Measurements from ENCODE around the gene CCNL1.

CCNL1 gene

DNA sequence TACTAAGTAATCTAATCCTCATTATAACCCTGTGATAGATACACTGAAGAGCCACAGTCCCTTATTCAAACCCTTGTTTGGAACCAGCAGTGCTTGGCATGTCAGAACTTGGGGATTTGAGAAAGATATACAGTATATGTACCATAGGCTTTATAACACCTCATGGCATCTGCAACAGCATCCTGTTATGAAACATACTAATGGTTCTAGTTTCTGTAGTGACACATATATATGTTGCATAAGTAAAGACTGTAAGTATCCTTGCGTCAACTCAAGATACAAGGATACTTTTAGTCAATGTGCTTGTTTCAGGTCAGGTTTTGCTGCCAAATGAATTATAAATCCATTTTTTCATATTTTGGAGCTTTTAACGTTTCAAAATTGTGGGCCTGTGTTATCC lies 58.5 kb downstream of the CCNL1 start:
- DNase-seq = no peak

DNA sequence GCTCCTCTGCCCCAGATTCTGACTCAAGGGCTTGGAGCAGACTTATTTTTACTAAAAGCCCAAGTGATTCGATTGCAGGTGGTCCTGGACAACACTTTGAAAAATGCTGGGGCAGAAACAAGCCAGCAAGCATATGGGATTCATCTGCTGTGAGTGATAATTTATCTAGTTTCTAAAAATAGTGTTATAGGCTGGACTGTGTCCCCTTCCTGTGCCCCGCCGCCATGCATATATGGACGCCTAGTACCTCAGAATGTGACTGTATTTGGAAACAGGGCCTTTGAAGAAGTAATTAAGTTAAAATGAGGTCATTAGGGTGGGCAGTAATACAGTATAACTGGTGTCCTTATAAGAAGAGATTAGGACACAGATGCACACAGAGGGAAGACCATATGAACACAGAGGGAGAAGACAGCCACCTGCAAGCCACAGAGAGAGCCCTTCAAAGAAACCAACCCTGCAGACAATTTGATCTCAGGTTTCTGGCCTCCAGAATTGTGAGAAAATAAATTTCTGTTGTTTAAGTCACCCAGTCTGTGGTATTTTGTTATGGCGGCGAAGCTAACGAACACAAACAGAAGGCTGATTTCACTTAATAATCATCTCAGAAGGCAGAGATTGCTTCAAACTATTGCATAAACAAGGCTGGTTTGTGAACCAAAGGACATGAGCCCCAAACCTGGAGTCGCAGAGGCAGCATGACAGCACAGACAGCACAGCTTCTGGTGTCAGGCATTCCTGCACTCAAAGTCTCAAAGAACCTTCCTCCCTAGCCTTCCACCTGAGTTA lies 59.1 kb downstream of the CCNL1 start:
- DNase-seq = no peak

DNA sequence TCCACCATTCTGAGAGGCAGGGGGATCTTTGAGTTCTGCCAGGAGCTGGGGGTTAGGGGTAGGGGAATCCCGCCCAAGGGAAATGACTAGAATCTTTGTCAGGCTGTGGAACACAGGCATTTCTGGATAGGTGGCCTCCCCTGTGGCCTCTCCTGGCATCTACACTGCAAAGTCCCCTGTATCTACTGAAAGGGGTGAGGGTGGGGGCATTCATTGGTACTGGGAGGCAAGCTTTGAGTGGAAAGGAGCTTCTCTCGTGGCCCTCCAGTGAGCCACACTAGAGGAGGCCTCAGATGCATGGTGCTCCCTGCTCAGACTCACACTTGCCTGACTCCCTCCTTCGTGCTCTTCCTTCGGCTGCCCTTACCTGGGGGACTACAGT lies 59.9 kb downstream of the CCNL1 start:
- peak; percentile 35 for DNase-seq

DNA sequence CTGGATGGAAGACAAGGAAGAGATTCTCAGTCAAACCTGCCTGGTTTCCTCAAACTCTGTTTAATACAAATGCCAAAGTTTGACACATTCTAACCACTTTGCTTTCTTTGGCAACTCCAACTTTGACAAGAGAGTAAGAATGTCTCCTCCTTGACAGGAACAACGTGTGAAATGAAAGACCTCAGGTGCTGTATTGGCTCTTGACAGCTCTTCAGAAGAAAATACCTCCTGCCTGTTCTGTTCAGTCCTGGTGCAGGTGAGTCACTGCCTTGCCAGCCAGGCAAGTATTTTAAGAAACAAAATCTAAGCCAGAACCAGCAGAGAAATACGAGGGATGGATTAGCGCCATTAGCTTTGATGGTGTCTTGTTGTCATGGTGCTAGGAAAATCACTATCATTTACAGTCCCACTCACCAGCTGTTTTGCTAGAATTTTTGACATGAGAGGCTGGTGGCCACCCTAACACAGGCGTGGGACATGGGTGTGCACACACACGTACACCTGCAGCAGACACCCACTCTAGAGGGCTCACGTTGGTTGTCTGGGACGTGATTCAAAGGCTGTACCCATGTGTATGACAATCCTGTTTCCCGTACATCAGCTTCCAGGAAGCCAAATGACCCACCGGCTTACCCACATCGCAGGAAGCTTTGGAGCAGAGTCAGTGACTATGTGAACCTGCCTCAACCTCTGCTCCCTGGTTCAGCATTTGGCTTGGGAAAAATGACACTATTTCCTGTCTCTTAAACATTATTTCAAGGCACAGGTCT lies 60.4 kb downstream of the CCNL1 start:
- no peak for DNase-seq

DNA sequence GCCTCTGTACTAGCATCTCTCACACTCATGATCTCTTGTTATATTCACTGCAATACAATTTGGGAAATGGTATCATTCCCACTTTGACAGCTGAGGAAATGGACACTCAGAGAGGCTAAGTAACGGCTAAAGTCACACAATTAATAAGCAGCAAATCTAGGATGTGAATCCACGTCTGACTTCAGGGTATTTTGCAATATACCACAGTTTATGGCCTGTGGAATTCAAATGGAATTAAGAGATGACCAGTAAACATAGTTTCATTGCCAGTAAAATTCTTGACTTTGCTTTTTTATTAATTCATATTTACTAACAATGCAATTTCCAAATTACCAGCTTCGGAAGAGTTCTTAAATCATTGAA lies 61.1 kb downstream of the CCNL1 start:
- no peak for DNase-seq

DNA sequence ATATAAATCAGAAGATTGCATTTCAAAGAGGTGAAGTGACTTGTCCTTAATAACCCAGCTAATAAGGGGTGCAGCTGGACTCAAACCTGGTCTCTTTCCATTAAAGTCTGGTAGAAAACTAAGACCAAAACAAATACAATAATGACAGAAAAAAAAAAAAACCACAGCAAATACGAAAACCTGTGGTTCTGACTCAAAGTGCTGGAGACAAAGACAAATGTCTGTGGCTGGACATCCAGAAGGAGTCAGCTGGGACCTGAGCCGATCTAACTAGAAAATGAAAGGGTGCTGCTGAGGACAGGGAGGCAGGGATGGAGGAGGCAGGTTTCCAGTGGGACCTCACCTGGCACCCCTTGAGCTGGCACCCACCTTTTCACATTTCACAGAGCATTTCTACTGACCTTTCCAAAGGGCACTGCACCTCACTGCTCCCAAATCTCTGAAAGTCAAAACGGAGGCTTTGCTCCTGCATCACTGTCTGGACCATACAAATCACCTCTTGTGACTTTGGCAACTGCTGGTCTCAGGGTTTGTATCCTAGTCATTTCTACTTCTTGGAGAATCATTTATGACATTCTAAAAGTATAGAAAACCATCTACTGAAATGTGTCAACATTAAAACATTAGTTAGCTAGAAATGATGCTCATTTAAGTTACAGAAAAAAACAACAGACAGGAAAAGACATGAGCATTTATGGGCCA lies 61.7 kb downstream of the CCNL1 start:
- no peak for DNase-seq
